Stimulated activated CD8-positive, alpha-beta memory T cell treated with anti-CD3 and anti-CD28 coated beads, Interleukin-4, amount 100 ng/mL, for 1 hour (primary cell): ENCODE measurements around the gene PIGL.
"Not testable (repeated sequence)": the region's sequence is repeated elsewhere in the genome, so short reads cannot be mapped to it uniquely, and the experiment has no call there.

Experiments used
- DNase-seq, 2 donors: peaks; one replicate each; pipeline ENCODE4 v3.0.0-alpha.2; 2020; ENCODE audit warnings: low read depth in 2 of 2, low spot score in 1 of 2

PIGL gene

GRCh38 chr17:16216341-16217001 lies 539 bp upstream of the PIGL start:
- not testable (repeated sequence) for DNase-seq

GRCh38 chr17:16222406-16222805 lies 5.4 kb downstream of the PIGL start:
- DNase-seq, result no peak

- not testable (repeated sequence) for DNase-seq
These were observed 13.0 kb downstream of the PIGL start for GRCh38 chr17:16229912-16230561.

GRCh38 chr17:16232391-16232790 lies 15.4 kb downstream of the PIGL start:
- no peak for DNase-seq

GRCh38 chr17:16239931-16240330 lies 22.9 kb downstream of the PIGL start:
- DNase-seq, result no peak

- no peak for DNase-seq
These were observed 24.9 kb downstream of the PIGL start for GRCh38 chr17:16241906-16242399.

- DNase-seq, result no peak
These were observed 26.4 kb downstream of the PIGL start for GRCh38 chr17:16243385-16243784.

- no peak for DNase-seq
These were observed 27.0 kb downstream of the PIGL start for GRCh38 chr17:16243801-16244567.

GRCh38 chr17:16247586-16247984 lies 30.6 kb downstream of the PIGL start:
- no peak for DNase-seq

GRCh38 chr17:16250635-16251034 lies 33.6 kb downstream of the PIGL start:
- no peak for DNase-seq

- DNase-seq, result no peak
These were observed 34.0 kb downstream of the PIGL start for GRCh38 chr17:16251043-16251442.

- no peak for DNase-seq
These were observed 34.5 kb downstream of the PIGL start for GRCh38 chr17:16251556-16251955.

- no peak for DNase-seq
These were observed 37.9 kb downstream of the PIGL start for GRCh38 chr17:16254773-16255400.

- DNase-seq, result no peak
These were observed 38.5 kb downstream of the PIGL start for GRCh38 chr17:16255481-16255921.

GRCh38 chr17:16258901-16259300 lies 41.9 kb downstream of the PIGL start:
- DNase-seq, result no peak

GRCh38 chr17:16259926-16260325 lies 42.9 kb downstream of the PIGL start:
- DNase-seq, result no peak

- DNase-seq, result no peak
These were observed 44.0 kb downstream of the PIGL start for GRCh38 chr17:16261049-16261448.

GRCh38 chr17:16262201-16262600 lies 45.2 kb downstream of the PIGL start:
- no peak for DNase-seq

- no peak for DNase-seq
These were observed 50.2 kb downstream of the PIGL start for GRCh38 chr17:16267174-16267573.

- no peak for DNase-seq
These were observed 52.6 kb downstream of the PIGL start for GRCh38 chr17:16269658-16270057.

- DNase-seq, result no peak
These were observed 55.3 kb downstream of the PIGL start for GRCh38 chr17:16272111-16272840.
